ENCODE data around the gene PPM1B.

Gene PPM1B

DNA sequence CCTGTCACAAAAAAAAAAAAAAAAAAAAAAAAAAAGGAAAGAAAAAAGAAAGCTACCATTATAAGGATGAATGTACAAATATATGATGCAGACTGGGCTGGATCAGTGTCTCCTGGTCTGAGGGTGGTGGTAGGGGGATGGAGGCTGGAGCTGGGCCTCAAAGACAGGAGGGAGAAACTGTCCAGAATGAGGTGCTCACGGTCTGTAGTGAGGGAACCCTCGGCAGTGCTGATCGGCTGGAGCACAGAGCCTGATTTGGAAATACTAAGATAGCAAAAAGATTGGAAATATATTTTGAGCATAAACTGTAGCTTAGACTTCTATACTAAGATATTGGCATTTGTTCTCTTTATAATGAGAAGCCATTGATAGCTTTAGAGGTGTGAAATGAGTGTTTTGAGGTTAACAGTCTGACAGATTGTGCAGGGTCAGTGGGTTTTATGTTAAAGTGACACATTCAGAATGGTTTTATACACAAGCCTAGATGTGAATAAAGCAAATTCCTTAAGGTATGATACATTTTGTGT is 98.7 kb downstream of the PPM1B start:
- DNase-seq: no peak

DNA sequence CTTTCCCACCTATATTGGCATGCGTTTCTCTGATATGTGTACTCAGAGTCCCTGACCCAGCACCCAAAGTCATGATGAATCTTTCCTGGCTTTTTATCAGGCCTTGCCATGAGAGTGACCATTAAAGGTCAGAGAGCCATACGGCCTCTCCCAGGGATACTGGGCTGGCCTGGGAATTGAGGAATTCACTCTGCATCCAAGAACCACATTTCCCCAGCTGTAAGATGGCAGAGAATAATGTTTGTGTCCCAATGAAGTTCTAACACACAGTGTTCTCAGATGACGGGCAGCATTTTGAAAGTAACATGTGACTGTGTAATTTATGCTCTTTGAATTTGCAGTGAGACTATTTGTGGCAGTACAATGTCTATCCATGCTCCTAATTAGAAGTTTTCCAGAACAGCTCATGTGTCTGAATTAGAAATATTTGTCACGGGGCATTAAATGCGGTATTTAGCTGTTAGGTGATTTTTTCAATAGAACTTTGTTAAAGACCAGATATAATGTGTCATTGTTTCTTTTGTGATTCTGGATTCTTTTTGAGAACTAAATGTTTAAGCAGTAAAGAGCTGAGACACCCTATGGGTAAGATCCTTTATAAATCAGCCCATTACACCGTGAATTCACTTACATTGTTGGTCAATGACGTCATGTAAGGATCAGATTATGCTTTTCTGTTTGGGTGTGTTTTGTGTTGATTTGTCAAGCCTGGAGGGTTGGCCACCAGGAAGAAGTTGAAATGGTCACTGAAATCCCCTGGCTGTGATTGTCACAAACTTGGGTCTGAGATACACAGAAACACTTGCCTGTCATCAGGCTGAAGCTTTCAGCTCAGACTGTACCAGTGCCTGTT is 99.3 kb downstream of the PPM1B start:
- no peak for DNase-seq

DNA sequence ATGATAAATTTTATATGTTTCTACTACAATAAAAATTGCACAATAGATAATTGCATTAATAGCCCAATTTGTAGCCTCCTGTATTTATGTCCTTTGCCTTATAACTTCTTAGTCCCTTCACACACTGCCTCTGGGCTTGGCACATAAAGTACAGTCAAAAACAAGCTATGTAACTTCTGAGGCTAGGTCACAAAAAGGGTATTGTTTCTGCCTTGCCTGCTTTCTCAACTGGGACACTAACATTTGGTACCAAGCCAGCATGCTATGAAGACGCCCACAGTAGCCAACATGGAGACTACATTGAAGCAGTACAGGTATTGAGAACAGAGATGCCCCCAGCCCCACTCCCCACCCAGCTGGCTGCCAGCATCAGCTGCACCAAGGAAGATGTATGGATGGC is 101.2 kb downstream of the PPM1B start:
- no peak for DNase-seq

DNA sequence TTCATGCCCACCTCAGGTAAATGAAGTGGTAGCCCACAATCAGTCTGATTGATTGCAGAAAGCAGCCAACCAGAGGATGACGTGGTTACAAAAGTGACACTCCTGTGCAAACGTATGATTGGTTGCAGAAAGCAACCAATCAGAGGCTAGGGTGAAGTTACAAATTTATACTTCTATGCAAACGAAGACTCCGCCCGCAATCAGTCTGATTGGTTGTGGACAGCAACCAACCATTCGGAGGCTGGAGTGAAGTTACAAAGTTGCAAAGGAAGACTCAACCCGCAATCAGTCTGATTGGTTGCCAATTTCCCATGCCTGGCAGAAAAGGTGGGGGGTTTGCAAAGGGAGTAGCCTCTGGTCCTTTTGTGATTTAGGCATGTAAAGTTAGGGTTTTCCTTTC is 102.6 kb downstream of the PPM1B start:
- no peak for DNase-seq

DNA sequence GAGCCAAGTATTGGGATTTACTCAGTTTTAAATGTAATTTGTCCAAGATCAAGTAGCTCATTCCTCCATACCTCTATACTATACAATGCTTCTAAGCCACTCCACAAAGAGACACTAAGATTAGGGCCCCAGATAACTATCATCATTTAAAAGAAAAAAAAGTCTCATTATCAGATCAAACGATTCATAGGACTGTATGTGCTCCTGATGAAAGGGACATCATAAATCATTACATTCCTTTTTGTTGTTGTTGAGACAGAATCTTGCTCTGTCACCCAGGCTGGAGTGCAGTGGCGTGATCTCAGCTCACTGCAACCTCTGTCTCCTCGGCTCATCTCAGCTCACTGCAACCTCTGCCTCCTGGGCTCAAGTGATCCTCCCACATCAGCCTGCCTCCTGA is 104.4 kb downstream of the PPM1B start:
- no peak for DNase-seq

- DNase-seq: no peak
Observed at GRCh38 chr2:44273596-44273995, 104.9 kb downstream of the PPM1B start.

GRCh38 chr2:44275927-44276303 is 107.2 kb downstream of the PPM1B start:
- no peak for DNase-seq

DNA sequence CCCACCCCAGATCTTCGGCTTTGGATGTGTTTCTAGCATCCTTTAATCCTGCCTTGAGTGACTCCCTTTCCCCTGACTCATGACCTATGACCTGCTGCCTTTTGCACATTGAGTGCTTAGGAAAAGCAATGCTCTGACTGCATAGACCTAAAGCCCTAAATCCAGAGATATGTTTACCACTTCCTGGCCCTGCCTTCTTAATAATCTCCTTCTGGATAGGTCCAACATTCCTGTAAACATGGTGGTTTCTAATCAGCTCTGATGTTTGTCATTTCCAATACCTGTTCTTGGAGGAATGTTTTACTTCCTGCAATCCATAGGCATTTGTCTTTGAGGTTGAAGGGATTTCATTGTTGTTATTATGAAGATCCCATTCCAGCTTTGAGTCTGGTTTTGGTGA is 108.9 kb downstream of the PPM1B start:
- DNase-seq: no peak

DNA sequence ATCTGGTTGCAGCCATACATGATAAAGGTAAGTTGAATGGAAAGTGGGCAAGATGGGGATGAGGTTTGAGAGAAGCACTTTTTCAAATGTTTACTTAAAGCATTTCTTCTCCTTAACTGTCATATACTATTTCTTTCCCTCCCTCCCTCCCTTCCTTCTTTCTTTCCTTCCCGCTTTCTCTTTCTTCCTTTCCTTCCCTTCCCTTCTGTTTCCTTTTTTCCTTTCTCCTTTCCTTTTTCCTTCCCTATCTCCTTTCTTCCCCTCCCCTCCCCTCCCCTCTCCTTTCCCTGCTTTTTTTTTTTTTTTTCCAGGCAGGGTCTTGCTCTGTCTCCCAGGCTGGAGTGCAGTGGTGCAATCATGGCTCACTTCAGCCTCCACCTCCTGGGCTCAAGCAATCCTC is 112.2 kb downstream of the PPM1B start:
- DNase-seq: no peak

Data from NCI-H524 (cell line).